Kidney epithelial cell (primary cell): ENCODE data around the gene MAPT. TPM values are rescaled to one million over a fixed set of nuclear protein-coding genes. Genes with fewer than 3 reads are reported as not detected.

Source experiments
- DNase-seq: peaks from one replicate; pipeline ENCODE4 v3.0.0-alpha.2; 2010; ENCODE audit warnings: low read depth
- H3K27me3 ChIP-seq: 2 replicates; pipeline ENCODE4 v1.6.0; 2011; ENCODE audit warnings: low read length; ENCODE audit not compliant: control insufficient read depth, insufficient read depth
- H3K36me3 ChIP-seq: 2 replicates; pipeline ENCODE4 v1.5.1; 2011; ENCODE audit warnings: low read length; ENCODE audit not compliant: control insufficient read depth, insufficient read depth
- H3K4me3 ChIP-seq: 2 replicates; pipeline ENCODE4 v1.5.1; 2011; ENCODE audit warnings: low read depth, mild to moderate bottlenecking, control low read depth, low read length
- total RNA-seq: library from RNA; depleted of rRNA; stranded (reverse); fragments of >200 nt; gene quantifications from 2 replicates; pipeline ENCODE4 v1.2.3, GENCODE V29; 2015
- TF ChIP-seq, protein P1 (sequence below): IDR thresholded peaks from 2 replicates; pipeline ENCODE4 v1.5.1; 2011; ENCODE audit warnings: mild to moderate bottlenecking, moderate library complexity, low read length, control low read depth, inconsistent platforms; ENCODE audit not compliant: insufficient read depth, poor library complexity, severe bottlenecking

Gene MAPT
- total RNA-seq, 1 donor from 2014 or later: 0.25 TPM

DNA sequence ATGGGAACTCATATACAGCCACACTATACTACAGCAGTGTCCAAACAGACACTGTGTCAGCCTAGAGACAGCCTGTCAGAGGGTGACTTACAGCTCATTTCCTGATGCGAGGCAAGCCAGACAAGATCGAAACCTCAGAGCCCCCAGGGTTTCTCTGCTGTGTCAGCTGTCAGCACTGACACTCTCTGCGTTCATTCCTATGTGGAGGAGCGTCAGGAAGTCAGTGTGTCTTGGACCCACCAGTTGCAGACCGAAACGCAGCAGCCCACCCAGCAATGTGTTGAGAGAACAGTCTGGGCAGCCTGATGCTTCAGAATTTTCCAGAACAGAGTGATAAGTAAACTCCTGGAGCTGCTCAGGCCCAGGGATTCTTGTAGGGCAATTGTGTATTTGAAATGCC lies 20.6 kb upstream of the MAPT start:
- TF ChIP-seq, protein P1, sequence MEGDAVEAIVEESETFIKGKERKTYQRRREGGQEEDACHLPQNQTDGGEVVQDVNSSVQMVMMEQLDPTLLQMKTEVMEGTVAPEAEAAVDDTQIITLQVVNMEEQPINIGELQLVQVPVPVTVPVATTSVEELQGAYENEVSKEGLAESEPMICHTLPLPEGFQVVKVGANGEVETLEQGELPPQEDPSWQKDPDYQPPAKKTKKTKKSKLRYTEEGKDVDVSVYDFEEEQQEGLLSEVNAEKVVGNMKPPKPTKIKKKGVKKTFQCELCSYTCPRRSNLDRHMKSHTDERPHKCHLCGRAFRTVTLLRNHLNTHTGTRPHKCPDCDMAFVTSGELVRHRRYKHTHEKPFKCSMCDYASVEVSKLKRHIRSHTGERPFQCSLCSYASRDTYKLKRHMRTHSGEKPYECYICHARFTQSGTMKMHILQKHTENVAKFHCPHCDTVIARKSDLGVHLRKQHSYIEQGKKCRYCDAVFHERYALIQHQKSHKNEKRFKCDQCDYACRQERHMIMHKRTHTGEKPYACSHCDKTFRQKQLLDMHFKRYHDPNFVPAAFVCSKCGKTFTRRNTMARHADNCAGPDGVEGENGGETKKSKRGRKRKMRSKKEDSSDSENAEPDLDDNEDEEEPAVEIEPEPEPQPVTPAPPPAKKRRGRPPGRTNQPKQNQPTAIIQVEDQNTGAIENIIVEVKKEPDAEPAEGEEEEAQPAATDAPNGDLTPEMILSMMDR: no peak
- H3K36me3 ChIP-seq: no peaks in the 10 kb centered on the region
- DNase-seq: no peak
- peaks cover 3% of the 10 kb centered on the region for H3K27me3 ChIP-seq
- no peak overlapping the region for H3K4me3 ChIP-seq

DNA sequence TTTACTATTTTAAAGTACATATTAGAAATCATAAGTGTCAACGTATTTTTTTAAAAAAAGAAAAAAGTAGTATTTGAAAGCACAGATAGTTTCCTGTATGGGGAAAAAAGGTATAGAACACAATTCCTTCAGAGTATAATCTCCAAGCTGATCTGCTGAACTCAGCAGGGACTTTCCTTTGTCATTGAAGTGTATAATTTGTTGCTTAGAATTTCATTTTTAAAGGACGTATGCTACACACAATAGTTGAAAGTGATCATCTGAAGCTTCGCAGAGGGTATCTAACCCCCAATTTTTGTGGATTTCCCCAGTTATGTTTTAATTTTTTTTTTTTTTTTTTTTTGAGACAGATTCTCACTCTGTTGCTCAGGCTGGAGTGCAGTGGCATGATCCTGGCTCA lies 20.2 kb upstream of the MAPT start:
- no peaks in the 10 kb centered on the region for H3K36me3 ChIP-seq
- TF ChIP-seq, protein P1: no peak
- H3K27me3 ChIP-seq: peaks cover 3% of the 10 kb centered on the region
- no peak overlapping the region for H3K4me3 ChIP-seq
- DNase-seq: no peak

DNA sequence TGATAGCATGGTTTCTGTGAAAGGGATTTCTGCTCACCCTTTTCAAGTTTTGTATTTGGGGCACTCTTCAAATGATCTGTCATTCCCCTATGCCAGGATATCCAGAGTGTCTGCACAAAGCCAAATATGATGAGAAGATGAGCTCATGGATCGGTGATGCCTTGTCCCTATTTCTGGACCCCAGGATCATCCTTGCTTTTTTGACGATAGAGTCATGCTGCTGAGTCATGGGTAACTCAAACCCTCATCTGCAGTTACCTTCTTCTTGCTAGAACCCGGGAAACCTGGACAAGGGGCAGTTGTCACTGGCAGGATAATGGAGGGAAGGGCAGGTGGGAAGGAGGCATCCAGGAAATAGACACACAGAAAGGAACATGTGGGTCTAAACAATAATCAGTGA lies 17.8 kb upstream of the MAPT start:
- H3K36me3 ChIP-seq: no peaks in the 10 kb centered on the region
- H3K4me3 ChIP-seq: no peak overlapping the region
- DNase-seq: no peak
- TF ChIP-seq, protein P1: no peak
- H3K27me3 ChIP-seq: peaks cover 3% of the 10 kb centered on the region

DNA sequence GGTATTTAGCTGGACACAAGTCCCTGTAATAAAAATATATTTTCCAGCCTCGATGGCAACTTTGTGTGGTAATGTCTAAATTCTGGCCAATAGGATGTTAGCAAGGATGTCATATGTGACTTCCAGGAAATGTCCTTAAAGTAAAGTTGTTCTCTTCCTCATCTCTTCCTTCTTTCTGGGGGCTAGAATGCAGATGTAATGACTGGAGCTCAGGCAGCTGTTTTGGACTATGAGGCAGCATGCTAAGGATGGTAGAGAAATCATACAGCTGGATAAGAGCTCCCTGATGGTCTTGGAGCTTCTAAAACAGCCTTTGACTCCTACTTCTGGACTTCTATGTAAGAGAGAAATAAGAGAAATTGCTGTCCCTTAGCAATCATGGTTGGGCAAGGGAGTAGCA lies 16.9 kb upstream of the MAPT start:
- Histone ChIP-seq H3K27me3 (no peaks in the 10 kb centered on the region), H3K36me3 (no peaks in the 10 kb centered on the region), H3K4me3 (no peak overlapping the region)
- TF ChIP-seq, protein P1: no peak
- no peak for DNase-seq

DNA sequence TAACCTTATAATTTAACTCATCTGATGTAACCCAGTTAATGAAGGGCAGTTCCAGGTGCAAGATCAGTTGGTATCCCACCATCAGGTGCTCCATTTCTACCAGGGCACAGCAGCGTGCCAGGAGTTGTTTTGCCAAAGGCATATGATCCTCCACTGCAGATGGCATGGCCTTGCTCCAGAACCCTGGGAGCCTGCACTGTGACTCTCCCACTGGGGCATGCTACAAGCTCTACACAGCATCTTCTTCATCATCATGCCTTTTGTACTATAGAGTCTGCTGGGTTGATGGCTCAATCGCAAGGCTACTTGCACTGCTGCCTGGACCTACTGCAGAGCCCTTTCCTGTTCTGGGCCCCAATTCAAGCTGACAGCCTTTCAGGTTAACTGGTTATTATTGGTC lies 11.3 kb upstream of the MAPT start:
- no peak for DNase-seq
- Histone ChIP-seq H3K36me3 (no peaks in the 10 kb centered on the region), H3K27me3 (no peaks in the 10 kb centered on the region), H3K4me3 (no peak overlapping the region)
- TF ChIP-seq, protein P1: no peak

DNA sequence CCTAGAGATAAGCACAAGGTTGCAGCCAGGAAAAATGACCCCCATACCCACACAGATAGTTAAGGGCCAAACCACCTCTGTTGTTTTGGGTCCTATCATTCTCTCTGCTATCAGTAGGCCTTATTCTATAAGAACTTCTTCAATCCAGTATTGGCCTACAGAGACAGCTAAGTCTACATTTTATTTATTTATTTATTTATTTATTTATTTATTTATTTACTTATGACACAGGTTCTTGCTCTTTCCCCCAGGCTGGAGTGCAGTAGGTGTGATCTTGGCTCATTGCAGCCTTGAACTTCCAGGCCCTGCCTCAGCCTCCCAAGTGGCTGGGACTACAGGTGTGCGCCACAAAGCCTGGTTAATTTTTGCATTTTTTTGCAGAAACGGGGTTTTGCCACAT lies 7.5 kb upstream of the MAPT start:
- no peaks in the 10 kb centered on the region for H3K36me3 ChIP-seq
- TF ChIP-seq, protein P1: no peak
- peaks cover 2% of the 10 kb centered on the region for H3K27me3 ChIP-seq
- no peak for DNase-seq
- H3K4me3 ChIP-seq: no peak overlapping the region
